Ovary (tissue), 9 donors: ENCODE data around the gene NTRK1. TPM values are rescaled to one million over a fixed set of nuclear protein-coding genes. Genes with fewer than 3 reads are reported as not detected.
A peak's percentile ranks its signal among the peaks of the same experiment; 100 is the strongest.

Experiments
- DNase-seq, 5 donors: peaks; one replicate each; pipeline ENCODE4 v3.0.0-alpha.2; 2019 to 2020
- H3K27ac ChIP-seq, 2 donors: fragments of 200-600 bp; one replicate each; pipeline versions ENCODE4 v1.5.1 to v1.8.0; 2019 to 2022
- H3K27me3 ChIP-seq: fragments of 200-600 bp; one replicate; pipeline ENCODE4 v1.8.0; 2022
- H3K36me3 ChIP-seq: fragments of 200-600 bp; sonication (generic); one replicate; pipeline ENCODE4 v1.5.1; 2019
- H3K4me1 ChIP-seq: one replicate; pipeline ENCODE4 v1.8.1; 2013; ENCODE audit warnings: mild to moderate bottlenecking, moderate library complexity; ENCODE audit not compliant: insufficient read depth
- H3K4me3 ChIP-seq: fragments of 200-600 bp; sonication (generic); one replicate; pipeline ENCODE4 v1.5.1; 2017
- H3K9me3 ChIP-seq, 2 donors: fragments of 200-600 bp in 1 of 2; sonication (generic) in 1 of 2; one replicate each; pipeline versions ENCODE4 v1.5.1 to v1.8.1; 2013 to 2019; ENCODE audit warnings: mild to moderate bottlenecking in 1 of 2, moderate library complexity in 1 of 2
- CTCF ChIP-seq, 3 donors: fragments of 450-650 bp in 2 of 3; fragments of 200-600 bp in 1 of 3; IDR thresholded peaks; one replicate each; pipeline versions ENCODE4 v1.5.1 to v1.8.0; 2016 to 2022; ENCODE audit warnings: antibody characterized with exemption in 3 of 3, mild to moderate bottlenecking in 1 of 3
- EP300 ChIP-seq: sonication (generic); formaldehyde crosslinking; IDR thresholded peaks from one replicate; pipeline ENCODE4 v1.6.1; 2017; ENCODE audit warnings: antibody characterized with exemption
- POLR2A ChIP-seq: fragments of 450-650 bp; IDR thresholded peaks from one replicate; pipeline ENCODE4 v1.6.1; 2017; ENCODE audit warnings: antibody characterized with exemption, mild to moderate bottlenecking, moderate library complexity
- WGBS, 3 donors: extraction: QIAGEN DNeasy Blood & Tissue Kit in 1 of 3; methylation state at CpG; one replicate each; pipeline versions ENCODE4 v1.1.5 to v1.1.7; 2013 to 2017; 5-methylcytosine and 5-hydroxymethylcytosine counted together
- intact Hi-C, 4 donors: fragments of 100-400 bp; cut with DNase I; formaldehyde crosslinking; loops; one replicate each; pipeline versions ENCODE4 v1.11.0 to v1.15.1; 2022 to 2023
- polyA plus RNA-seq, 2 donors: library from polyadenylated mRNA; stranded (reverse); fragments of 200-250 nt in 1 of 2; fragments of 350-450 nt in 1 of 2; fragmentation: Illumina TruSeq in 1 of 2; extraction: RNeasy Lipid Tissue Mini Kit (QIAGEN cat#74804) in 1 of 2; gene quantifications; one replicate each; pipeline ENCODE4 v1.2.3, GENCODE V29; 2013 to 2014
- total RNA-seq, 7 donors: library from RNA; depleted of rRNA in 2 of 7; stranded (reverse); fragments of >200 nt in 2 of 7; fragmentation: NEBNext Ultra II Directional in 3 of 7; extraction: Animal tissue kit (Norgen Biotek cat#: 25700) in 3 of 7; gene quantifications; one replicate each; pipeline versions ENCODE4 v1.1.0 to v1.2.4, GENCODE V29; 2016 to 2023
- donor health status: DM: no; HTN: no; CAD: no; lungs with moderate emphysema.
- donor health status: DM: no; HTN: no; CAD: no.
- donor health status: Bipolar disorder and iron deficiency.
- donor health status: DM: yes; HTN: yes; CAD: no.
- donor health status: DM: no; HTN: no; CAD: no.
- donor health status: DM: yes; HTN: yes; CAD: no.

NTRK1 gene
- total and polyA plus RNA-seq, 9 donors = 0.11 to 0.92 (median 0.38) TPM; not detected in 4

GRCh38 chr1:156886583-156887281, 26.1 kb downstream of the NTRK1 start:
- H3K27ac ChIP-seq = no peak overlapping the region
- no peak for TF ChIP-seq POLR2A
- TF ChIP-seq CTCF (IDR thresholded peaks at IDR 0.05) = no peak
- no peak for TF ChIP-seq EP300
- 40 to 43% (median 41%) methylated on average over 6 of the region's 6 CpGs for WGBS, 3 donors
- H3K4me3 ChIP-seq = no peak overlapping the region
- intact Hi-C loops = loop anchor here in 2 of 4 donors (10.0 kb wide), 2 partner anchors 112 to 182 kb away; partner anchors contain the start of gene CRABP2 (in 1 of the 2)
- DNase-seq = no peak
- no peaks in the 10 kb centered on the region for H3K4me1 ChIP-seq
- no peaks in the 10 kb centered on the region for H3K9me3 ChIP-seq
- H3K27me3 ChIP-seq = no peaks in the 10 kb centered on the region
- H3K36me3 ChIP-seq = no peaks in the 10 kb centered on the region

GRCh38 chr1:156887317-156887716, 26.7 kb downstream of the NTRK1 start:
- intact Hi-C loops = loop anchor here in 2 of 4 donors (10.0 kb wide), 2 partner anchors 113 to 183 kb away; partner anchors contain the start of gene CRABP2 (in 1 of the 2)
- Histone ChIP-seq H3K27me3 (no peaks in the 10 kb centered on the region), H3K4me1 (no peaks in the 10 kb centered on the region), H3K4me3 (no peak overlapping the region), H3K36me3 (no peaks in the 10 kb centered on the region), H3K27ac (no peak overlapping the region), H3K9me3 (no peaks in the 10 kb centered on the region)
- WGBS, 3 donors = 9 to 26% (median 22%) methylated on average over 3 of the region's 3 CpGs
- TF ChIP-seq EP300 = no peak
- no peak for TF ChIP-seq CTCF (IDR thresholded peaks at IDR 0.05)
- no peak for TF ChIP-seq POLR2A
- DNase-seq = no peak

- no peaks in the 10 kb centered on the region for H3K36me3 ChIP-seq
- intact Hi-C loops = loop anchor here in 2 of 4 donors (10.0 kb wide), 2 partner anchors 113 to 183 kb away; partner anchors contain the start of gene CRABP2 (in 1 of the 2)
- no peaks in the 10 kb centered on the region for H3K27me3 ChIP-seq
- H3K4me1 ChIP-seq = peaks cover 2% of the 10 kb centered on the region
- TF ChIP-seq POLR2A = no peak
- TF ChIP-seq EP300 = no peak
- TF ChIP-seq CTCF (IDR thresholded peaks at IDR 0.05) = no peak
- no peaks in the 10 kb centered on the region for H3K9me3 ChIP-seq
- H3K27ac ChIP-seq = no peak overlapping the region
- 50 to 63% (median 57%) methylated on average over 6 of the region's 6 CpGs for WGBS, 3 donors
- DNase-seq = no peak
- H3K4me3 ChIP-seq = no peak overlapping the region
Observed at GRCh38 chr1:156887734-156888133, 27.1 kb downstream of the NTRK1 start.

- H3K27me3 ChIP-seq = no peaks in the 10 kb centered on the region
- peak; percentile 75 to 86 (median 82) for DNase-seq
- intact Hi-C loops = loop anchor here in 2 of 4 donors (10.0 kb wide), 2 partner anchors 115 to 185 kb away; partner anchors contain the start of gene CRABP2 (in 1 of the 2)
- H3K27ac ChIP-seq = no peak overlapping the region
- H3K4me3 ChIP-seq = no peak overlapping the region
- TF ChIP-seq POLR2A (no peak), EP300 (no peak), CTCF (IDR thresholded peaks at IDR 0.05) (peak; percentile 48 to 65 (median 49))
- H3K4me1 ChIP-seq = peaks cover 11% of the 10 kb centered on the region
- no peaks in the 10 kb centered on the region for H3K36me3 ChIP-seq
- H3K9me3 ChIP-seq = no peaks in the 10 kb centered on the region
- 44 to 47% (median 46%) methylated on average over 8 of the region's 8 CpGs for WGBS, 3 donors
Observed at GRCh38 chr1:156889802-156890580, 29.3 kb downstream of the NTRK1 start.
